GM21423 (cell line): ENCODE results near the gene MRFAP1L1.

ENCODE experiments used
- ATAC-seq: cut with Tn5 transposase; IDR thresholded peaks from one replicate; pipeline ENCODE4 v1.9.1; 2021; ENCODE audit warnings: mild to moderate bottlenecking, moderate library complexity; ENCODE audit not compliant: unreplicated experiment

Gene MRFAP1L1

GRCh38 chr4:6716958-6717655, 7.4 kb upstream of the MRFAP1L1 start:
- ATAC-seq, result no peak

GRCh38 chr4:6716018-6716911, 6.6 kb upstream of the MRFAP1L1 start, which contains the start of gene BLOC1S4:
BLOC1S4 (plus strand) TSS chr4:6716174; CDS start chr4:6716210, 36 bp downstream.
- ATAC-seq, result peak; percentile 86

GRCh38 chr4:6715704-6716017, 6.0 kb upstream of the MRFAP1L1 start:
- ATAC-seq, result no peak

GRCh38 chr4:6714954-6715353, 5.3 kb upstream of the MRFAP1L1 start:
- no peak for ATAC-seq

GRCh38 chr4:6710996-6711395, 1.3 kb upstream of the MRFAP1L1 start:
- ATAC-seq, result no peak

GRCh38 chr4:6710282-6710681, 617 bp upstream of the MRFAP1L1 start:
- ATAC-seq, result no peak

GRCh38 chr4:6706173-6706572, 3.5 kb downstream of the MRFAP1L1 start:
- no peak for ATAC-seq

GRCh38 chr4:6705646-6706045, 4.0 kb downstream of the MRFAP1L1 start:
- no peak for ATAC-seq

GRCh38 chr4:6703786-6704185, 5.9 kb downstream of the MRFAP1L1 start:
- ATAC-seq, result no peak

- no peak for ATAC-seq
Measured at GRCh38 chr4:6702761-6703160, 6.9 kb downstream of the MRFAP1L1 start.

GRCh38 chr4:6701371-6701770, 8.3 kb downstream of the MRFAP1L1 start:
- ATAC-seq, result no peak

- no peak for ATAC-seq
Measured at GRCh38 chr4:6699903-6700302, 9.8 kb downstream of the MRFAP1L1 start.

- no peak for ATAC-seq
Measured at GRCh38 chr4:6699388-6699787, 10.3 kb downstream of the MRFAP1L1 start.

GRCh38 chr4:6697131-6697530, 12.5 kb downstream of the MRFAP1L1 start:
- ATAC-seq, result no peak

GRCh38 chr4:6696611-6697010, 13.1 kb downstream of the MRFAP1L1 start:
- ATAC-seq, result no peak

- no peak for ATAC-seq
Measured at GRCh38 chr4:6695660-6696610, 13.7 kb downstream of the MRFAP1L1 start.

GRCh38 chr4:6694177-6694901, 15.3 kb downstream of the MRFAP1L1 start:
- ATAC-seq, result no peak

- ATAC-seq, result no peak
Measured at GRCh38 chr4:6693231-6694176, 16.2 kb downstream of the MRFAP1L1 start, which contains the start of gene S100P. S100P (plus strand) TSS chr4:6693878; CDS start chr4:6693933, 55 bp downstream.

GRCh38 chr4:6692806-6693205, 16.9 kb downstream of the MRFAP1L1 start:
- ATAC-seq, result no peak
